Common myeloid progenitor, CD34-positive (primary cell): ENCODE results near the gene CRYAA.

Experiments
- CTCF ChIA-PET: fragments of 350-600 bp; sonication (Branson Sonifier 250); formaldehyde crosslinking; loops from one replicate; lab custom pipeline; 2021; ENCODE audit warnings: antibody characterized with exemption; lab: Charles Lee
- POLR2A ChIA-PET: fragments of 350-600 bp; sonication (Branson Sonifier 250); formaldehyde crosslinking; loops from one replicate; lab custom pipeline; 2021; ENCODE audit warnings: antibody characterized with exemption; lab: Charles Lee
- DNase-seq, 3 donors: peaks; one replicate each; pipeline versions ENCODE4 v3.0.0 to v3.0.0-alpha.2; 2013
- H3K27ac ChIP-seq, 2 experiments: 1 replicate in 1 of 2; 2 replicates in 1 of 2; pipeline ENCODE4 v1.7.0; 2013; ENCODE audit warnings: inconsistent platforms in 2 of 2, low read length in 2 of 2, mild to moderate bottlenecking in 2 of 2, low read depth in 1 of 2, moderate library complexity in 1 of 2; ENCODE audit not compliant: severe bottlenecking in 2 of 2, insufficient read depth in 1 of 2, poor library complexity in 1 of 2
- H3K27me3 ChIP-seq, 5 experiments: replicated peaks in 2 of 5; 1 replicate in 3 of 5; 2 replicates in 2 of 5; pipeline versions ENCODE4 v1.6.1 to v1.7.0; 2013; ENCODE audit warnings: low read length in 4 of 5, mild to moderate bottlenecking in 2 of 5, moderate library complexity in 2 of 5, inconsistent platforms in 1 of 5; ENCODE audit not compliant: insufficient read depth in 5 of 5, control insufficient read depth in 4 of 5
- H3K36me3 ChIP-seq, 4 experiments: 1 replicate in 2 of 4; 2 replicates in 2 of 4; pipeline versions ENCODE4 v1.6.1 to v1.7.0; 2013; ENCODE audit warnings: low read length in 3 of 4, control low read depth in 1 of 4, mild to moderate bottlenecking in 1 of 4; ENCODE audit not compliant: control insufficient read depth in 4 of 4, insufficient read depth in 4 of 4
- H3K4me1 ChIP-seq, 4 experiments: 1 replicate in 3 of 4; 2 replicates in 1 of 4; pipeline versions ENCODE4 v1.6.1 to v1.7.1; 2013; ENCODE audit warnings: low read length in 3 of 4, mild to moderate bottlenecking in 3 of 4, control low read depth in 1 of 4, inconsistent platforms in 1 of 4, moderate library complexity in 1 of 4; ENCODE audit not compliant: control insufficient read depth in 4 of 4, insufficient read depth in 4 of 4; ENCODE audit errors: control extremely low read depth in 1 of 4
- H3K4me3 ChIP-seq, 7 experiments: 1 replicate in 4 of 7; 2 replicates in 3 of 7; pipeline versions ENCODE4 v1.5.1 to v1.7.0; 2013; ENCODE audit warnings: mild to moderate bottlenecking in 7 of 7, low read length in 6 of 7, moderate library complexity in 6 of 7, inconsistent platforms in 2 of 7, low read depth in 2 of 7, control low read depth in 1 of 7; ENCODE audit not compliant: insufficient read depth in 4 of 7, control insufficient read depth in 1 of 7; ENCODE audit errors: extremely low read depth in 1 of 7
- H3K9me3 ChIP-seq, 5 experiments: 1 replicate in 4 of 5; 2 replicates in 1 of 5; pipeline versions ENCODE4 v1.6.1 to v1.7.1; 2013; ENCODE audit warnings: low read length in 4 of 5, mild to moderate bottlenecking in 2 of 5, inconsistent platforms in 1 of 5, low read depth in 1 of 5, moderate library complexity in 1 of 5; ENCODE audit not compliant: control insufficient read depth in 4 of 5, insufficient read depth in 2 of 5; ENCODE audit errors: control extremely low read depth in 1 of 5
- WGBS: methylation state at CpG from one replicate; pipeline ENCODE4 v1.1.5; 2013; ENCODE audit not compliant: insufficient coverage; 5-methylcytosine and 5-hydroxymethylcytosine counted together

Gene CRYAA

GRCh38 chr21:43203591-43203990 is 34.8 kb downstream of the CRYAA start:
- POLR2A ChIA-PET: no interaction called here
- CTCF ChIA-PET: no interaction called here
- WGBS: 89% methylated on average over 5 of the region's 6 CpGs

GRCh38 chr21:43204638-43205037 is 35.8 kb downstream of the CRYAA start:
- CTCF ChIA-PET: interaction anchor here (0.6 kb wide), 1 partner anchor 479 kb away, joined by 4 read pairs; no protein-coding TSS in a partner anchor
- no peaks in the 10 kb centered on the region for H3K4me1 ChIP-seq
- no peaks in the 10 kb centered on the region for H3K36me3 ChIP-seq
- H3K27ac ChIP-seq: no peak overlapping the region
- WGBS: 97% methylated on average over 6 of the region's 7 CpGs
- H3K9me3 ChIP-seq: peaks cover 0 to 13% (median 8%) of the 10 kb centered on the region in 5 experiments
- POLR2A ChIA-PET: no interaction called here
- no peak overlapping the region for H3K4me3 ChIP-seq
- H3K27me3 ChIP-seq: peaks cover 0 to 1% (median 0%) of the 10 kb centered on the region in 5 experiments
- DNase-seq: no peak

More at GRCh38 chr21:43203591-43203990, 34.8 kb downstream of the CRYAA start:
- Histone ChIP-seq H3K4me3 (no peak overlapping the region), H3K36me3 (no peaks in the 10 kb centered on the region), H3K4me1 (no peaks in the 10 kb centered on the region), H3K9me3 (peaks cover 0 to 13% (median 8%) of the 10 kb centered on the region in 5 experiments), H3K27me3 (peaks cover 0 to 1% (median 0%) of the 10 kb centered on the region in 5 experiments), H3K27ac (no peak overlapping the region)
- no peak for DNase-seq

- 89% methylated on average over 14 of the region's 18 CpGs for WGBS
- Histone ChIP-seq H3K4me3 (no peak overlapping the region), H3K4me1 (no peaks in the 10 kb centered on the region), H3K27ac (no peak overlapping the region), H3K9me3 (peaks cover 0 to 7% (median 0%) of the 10 kb centered on the region in 5 experiments), H3K27me3 (peaks cover 0 to 1% (median 0%) of the 10 kb centered on the region in 5 experiments), H3K36me3 (no peaks in the 10 kb centered on the region)
- ChIA-PET POLR2A (no interaction called here), CTCF (interaction anchor here (2.2 kb wide), 1 partner anchor 72 kb away, joined by 6 read pairs; no protein-coding TSS in a partner anchor)
- no peak for DNase-seq
Observed at GRCh38 chr21:43206231-43207042, 37.6 kb downstream of the CRYAA start.

- 85% methylated on average over 2 of the region's 6 CpGs for WGBS
Observed at GRCh38 chr21:43207043-43207315, 38.2 kb downstream of the CRYAA start.

GRCh38 chr21:43207868-43208267 is 39.1 kb downstream of the CRYAA start:
- no peak for DNase-seq
- Histone ChIP-seq H3K4me3 (no peak overlapping the region), H3K36me3 (no peaks in the 10 kb centered on the region), H3K27ac (no peak overlapping the region), H3K27me3 (peaks cover 0 to 1% (median 0%) of the 10 kb centered on the region in 5 experiments), H3K9me3 (peaks cover 0 to 4% (median 0%) of the 10 kb centered on the region in 5 experiments), H3K4me1 (no peaks in the 10 kb centered on the region)
- ChIA-PET POLR2A (no interaction called here), CTCF (interaction anchor here (1.1 to 2.2 kb wide), 2 partner anchors 60 to 70 kb away, joined by 4 to 6 read pairs; no protein-coding TSS in a partner anchor)
- WGBS: 92% methylated on average over 6 of the region's 6 CpGs

More at GRCh38 chr21:43207043-43207315, 38.2 kb downstream of the CRYAA start:
- H3K4me3 ChIP-seq: no peak overlapping the region
- H3K27me3 ChIP-seq: peaks cover 0 to 1% (median 0%) of the 10 kb centered on the region in 5 experiments
- no peaks in the 10 kb centered on the region for H3K36me3 ChIP-seq
- no peak overlapping the region for H3K27ac ChIP-seq
- DNase-seq: no peak
- peaks cover 0 to 4% (median 0%) of the 10 kb centered on the region in 5 experiments for H3K9me3 ChIP-seq
- ChIA-PET POLR2A (no interaction called here), CTCF (interaction anchor here (2.2 kb wide), 1 partner anchor 71 kb away, joined by 6 read pairs; no protein-coding TSS in a partner anchor)
- H3K4me1 ChIP-seq: no peaks in the 10 kb centered on the region

- Histone ChIP-seq H3K4me3 (no peak overlapping the region), H3K36me3 (no peaks in the 10 kb centered on the region), H3K27me3 (peaks cover 0 to 1% (median 0%) of the 10 kb centered on the region in 5 experiments), H3K9me3 (no peaks in the 10 kb centered on the region), H3K4me1 (no peaks in the 10 kb centered on the region), H3K27ac (no peak overlapping the region)
- POLR2A ChIA-PET: no interaction called here
- no peak for DNase-seq
- WGBS: 95% methylated on average over 26 of the region's 29 CpGs
- CTCF ChIA-PET: interaction anchor here (1.0 to 1.1 kb wide), 2 partner anchors 16 to 59 kb away, joined by 3 to 4 read pairs; no protein-coding TSS in a partner anchor
Observed at GRCh38 chr21:43208561-43209332, 39.9 kb downstream of the CRYAA start.
